DOHH2 (cell line): ENCODE results near the gene USP10.
A peak's percentile ranks its signal among the peaks of the same experiment; 100 is the strongest.

Experiments used
- H3F3A ChIP-seq: fragments of 200-600 bp; sonication (generic), shearing (Covaris generic); 2 replicates; pipeline ENCODE4 v1.6.0; 2016; ENCODE audit warnings: antibody characterized with exemption, mild to moderate bottlenecking; ENCODE audit not compliant: control insufficient read depth, insufficient read depth
- H3K27ac ChIP-seq: fragments of 200-600 bp; sonication (generic); 2 replicates; pipeline ENCODE4 v1.5.1; 2014; ENCODE audit warnings: low read depth, mild to moderate bottlenecking, low read length, moderate library complexity
- H3K27me3 ChIP-seq: fragments of 200-600 bp; sonication (generic); 2 replicates; pipeline ENCODE4 v1.6.1; 2014; ENCODE audit warnings: mild to moderate bottlenecking, low read length, mixed read lengths; ENCODE audit not compliant: control insufficient read depth
- H3K36me3 ChIP-seq: fragments of 200-600 bp; sonication (generic); 2 replicates; pipeline ENCODE4 v1.6.1; 2014; ENCODE audit warnings: mild to moderate bottlenecking, low read length, moderate library complexity, mixed read lengths; ENCODE audit not compliant: control insufficient read depth
- H3K4me1 ChIP-seq: fragments of 200-600 bp; sonication (generic); 2 replicates; pipeline ENCODE4 v1.6.1; 2014; ENCODE audit warnings: mild to moderate bottlenecking, low read length, mixed read lengths; ENCODE audit not compliant: control insufficient read depth
- H3K4me2 ChIP-seq: fragments of 200-600 bp; sonication (generic); 2 replicates; pipeline ENCODE4 v1.6.0; 2014; ENCODE audit warnings: mild to moderate bottlenecking, low read length, moderate library complexity
- H3K4me3 ChIP-seq: fragments of 200-600 bp; sonication (generic); 2 replicates; pipeline ENCODE4 v1.5.1; 2014; ENCODE audit warnings: mild to moderate bottlenecking, low read length, mixed read lengths
- H3K79me2 ChIP-seq: fragments of 200-600 bp; sonication (generic); 2 replicates; pipeline ENCODE4 v1.6.1; 2014; ENCODE audit warnings: mild to moderate bottlenecking, low read length, mixed read lengths; ENCODE audit not compliant: control insufficient read depth
- H3K9me2 ChIP-seq: fragments of 200-600 bp; sonication (generic); replicated peaks from 2 replicates; pipeline ENCODE4 v1.6.1; 2014; ENCODE audit warnings: mild to moderate bottlenecking, low read length, mixed read lengths; ENCODE audit not compliant: control insufficient read depth
- H3K9me3 ChIP-seq: fragments of 200-600 bp; sonication (generic); 2 replicates; pipeline ENCODE4 v1.6.1; 2014; ENCODE audit warnings: antibody characterized with exemption, low read length, mixed read lengths; ENCODE audit not compliant: control insufficient read depth, insufficient read depth
- H4K20me1 ChIP-seq: fragments of 200-600 bp; sonication (generic); 2 replicates; pipeline ENCODE4 v1.6.0; 2014; ENCODE audit warnings: low read depth, mild to moderate bottlenecking, antibody characterized with exemption, low read length, moderate library complexity; ENCODE audit not compliant: control insufficient read depth, insufficient read depth
- EZH2phosphoT487 ChIP-seq: fragments of 200-600 bp; sonication (generic); IDR thresholded peaks from 2 replicates; pipeline ENCODE4 v1.6.1; 2017; ENCODE audit warnings: borderline replicate concordance, mild to moderate bottlenecking, antibody characterized with exemption, low read length, moderate library complexity, mixed read lengths
- TF ChIP-seq, protein P1 (sequence below): fragments of 200-600 bp; sonication (generic); IDR thresholded peaks from one replicate; pipeline ENCODE4 v1.5.1; 2014; ENCODE audit warnings: antibody characterized with exemption, mild to moderate bottlenecking, low read depth, low read length; ENCODE audit not compliant: poor library complexity, severe bottlenecking

Gene USP10

GRCh38 chr16:84704253-84704652 is 4.5 kb downstream of the USP10 start:
- H3K27me3 ChIP-seq, result no peaks in the 10 kb centered on the region

GRCh38 chr16:84706856-84707255 is 7.1 kb downstream of the USP10 start:
- no peak overlapping the region for H3K4me2 ChIP-seq
- peaks cover 41% of the 10 kb centered on the region for H3K4me1 ChIP-seq
- no peaks in the 10 kb centered on the region for H3K9me2 ChIP-seq
- H3K27me3 ChIP-seq, result no peaks in the 10 kb centered on the region
- no peak overlapping the region for H3K27ac ChIP-seq
- 0 out of 2 replicates have a peak, but pooled peaks cover 3% of the 10 kb centered on the region for H3F3A ChIP-seq
- peaks cover 100% of the 10 kb centered on the region for H3K79me2 ChIP-seq
- no peak overlapping the region for H3K4me3 ChIP-seq
- H3K9me3 ChIP-seq, result no peaks in the 10 kb centered on the region
- H3K36me3 ChIP-seq, result peaks cover 68% of the 10 kb centered on the region
- TF ChIP-seq EZH2phosphoT487, result no peak
- TF ChIP-seq, protein P1, sequence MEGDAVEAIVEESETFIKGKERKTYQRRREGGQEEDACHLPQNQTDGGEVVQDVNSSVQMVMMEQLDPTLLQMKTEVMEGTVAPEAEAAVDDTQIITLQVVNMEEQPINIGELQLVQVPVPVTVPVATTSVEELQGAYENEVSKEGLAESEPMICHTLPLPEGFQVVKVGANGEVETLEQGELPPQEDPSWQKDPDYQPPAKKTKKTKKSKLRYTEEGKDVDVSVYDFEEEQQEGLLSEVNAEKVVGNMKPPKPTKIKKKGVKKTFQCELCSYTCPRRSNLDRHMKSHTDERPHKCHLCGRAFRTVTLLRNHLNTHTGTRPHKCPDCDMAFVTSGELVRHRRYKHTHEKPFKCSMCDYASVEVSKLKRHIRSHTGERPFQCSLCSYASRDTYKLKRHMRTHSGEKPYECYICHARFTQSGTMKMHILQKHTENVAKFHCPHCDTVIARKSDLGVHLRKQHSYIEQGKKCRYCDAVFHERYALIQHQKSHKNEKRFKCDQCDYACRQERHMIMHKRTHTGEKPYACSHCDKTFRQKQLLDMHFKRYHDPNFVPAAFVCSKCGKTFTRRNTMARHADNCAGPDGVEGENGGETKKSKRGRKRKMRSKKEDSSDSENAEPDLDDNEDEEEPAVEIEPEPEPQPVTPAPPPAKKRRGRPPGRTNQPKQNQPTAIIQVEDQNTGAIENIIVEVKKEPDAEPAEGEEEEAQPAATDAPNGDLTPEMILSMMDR, result no peak
- peaks cover 57% of the 10 kb centered on the region for H4K20me1 ChIP-seq

More at GRCh38 chr16:84704253-84704652, 4.5 kb downstream of the USP10 start:
- H3K4me2 ChIP-seq, result 0 out of 2 replicates have a peak overlapping the region, but pooled peaks have one; percentile 4
- peaks cover 98% of the 10 kb centered on the region for H3K79me2 ChIP-seq
- no peak overlapping the region for H3K27ac ChIP-seq
- H3K4me3 ChIP-seq, result no peak overlapping the region
- no peaks in the 10 kb centered on the region for H3K9me2 ChIP-seq
- H3K4me1 ChIP-seq, result peaks cover 36% of the 10 kb centered on the region
- TF ChIP-seq, protein P1, result no peak
- TF ChIP-seq EZH2phosphoT487, result no peak
- 0 out of 2 replicates have a peak, but pooled peaks cover 3% of the 10 kb centered on the region for H3F3A ChIP-seq
- peaks cover 57% of the 10 kb centered on the region for H3K36me3 ChIP-seq
- no peaks in the 10 kb centered on the region for H3K9me3 ChIP-seq
- peaks cover 53% of the 10 kb centered on the region for H4K20me1 ChIP-seq

- no peaks in the 10 kb centered on the region for H3K9me2 ChIP-seq
- no peak overlapping the region for H3K27ac ChIP-seq
- peaks cover 53% of the 10 kb centered on the region for H4K20me1 ChIP-seq
- H3K4me2 ChIP-seq, result no peak overlapping the region
- H3K9me3 ChIP-seq, result no peaks in the 10 kb centered on the region
- no peaks in the 10 kb centered on the region for H3K27me3 ChIP-seq
- TF ChIP-seq EZH2phosphoT487, result no peak
- TF ChIP-seq, protein P1, result no peak
- H3K79me2 ChIP-seq, result peaks cover 100% of the 10 kb centered on the region
- no peak overlapping the region for H3K4me3 ChIP-seq
- peaks cover 61% of the 10 kb centered on the region for H3K36me3 ChIP-seq
- H3K4me1 ChIP-seq, result peaks cover 35% of the 10 kb centered on the region
- 0 out of 2 replicates have a peak, but pooled peaks cover 3% of the 10 kb centered on the region for H3F3A ChIP-seq
Measured at GRCh38 chr16:84709609-84710008, 9.8 kb downstream of the USP10 start.

DNA sequence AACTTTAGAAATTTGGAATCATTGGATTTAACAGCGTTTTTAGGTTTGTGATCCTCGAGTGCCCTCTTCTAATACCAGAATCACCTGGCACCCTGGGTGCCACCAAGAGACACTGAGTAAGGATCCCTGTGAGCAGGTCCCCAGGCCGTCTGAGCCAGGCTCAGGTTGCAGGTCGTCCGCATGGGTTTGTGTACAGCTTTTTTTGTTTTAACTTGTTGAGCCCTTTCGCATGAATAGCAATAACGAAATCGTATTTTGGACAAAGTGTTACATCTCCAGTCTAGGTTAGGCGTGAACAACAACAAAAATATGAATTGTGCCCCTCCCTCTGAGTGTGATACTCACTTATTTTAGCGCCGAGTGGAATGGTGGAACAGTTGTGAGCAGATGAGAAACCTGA is 10.9 kb downstream of the USP10 start:
- Histone ChIP-seq H3K4me3 (no peak overlapping the region), H3K27me3 (no peaks in the 10 kb centered on the region), H3K36me3 (peaks cover 61% of the 10 kb centered on the region), H3K9me2 (no peaks in the 10 kb centered on the region), H3K4me2 (no peak overlapping the region), H3K4me1 (peaks cover 35% of the 10 kb centered on the region), H4K20me1 (peaks cover 53% of the 10 kb centered on the region), H3K9me3 (no peaks in the 10 kb centered on the region), H3K79me2 (peaks cover 99% of the 10 kb centered on the region), H3F3A (0 out of 2 replicates have a peak, but pooled peaks cover 3% of the 10 kb centered on the region), H3K27ac (no peak overlapping the region)
- TF ChIP-seq EZH2phosphoT487, result no peak
